Upper lobe of left lung (tissue), 6 donors: ENCODE results near the gene MRPS15. TPM values are rescaled to one million over a fixed set of nuclear protein-coding genes. Genes with fewer than 3 reads are reported as not detected.

Experiments used
- ATAC-seq, 2 donors: fragments of 200-7000 bp; cut with Tn5 transposase; one replicate each; pipeline ENCODE4 v1.9.1; 2022; ENCODE audit warnings: mild to moderate bottlenecking in 2 of 2, moderate library complexity in 2 of 2; ENCODE audit not compliant: low FRiP score in 2 of 2
- DNase-seq, 2 donors: peaks; one replicate each; pipeline ENCODE4 v3.0.0-alpha.2; 2019 to 2020
- H3K27ac ChIP-seq, 4 donors: fragments of 200-600 bp; sonication (generic); one replicate each; pipeline ENCODE4 v1.5.1; 2016 to 2019
- H3K27me3 ChIP-seq, 4 donors: fragments of 200-600 bp; sonication (generic); one replicate each; pipeline ENCODE4 v1.5.1; 2017 to 2019
- H3K36me3 ChIP-seq, 4 donors: fragments of 200-600 bp; sonication (generic); one replicate each; pipeline ENCODE4 v1.5.1; 2016 to 2019
- H3K4me1 ChIP-seq, 4 donors: fragments of 200-600 bp; sonication (generic); one replicate each; pipeline ENCODE4 v1.5.1; 2018 to 2019
- H3K4me3 ChIP-seq, 4 donors: fragments of 200-600 bp; sonication (generic); one replicate each; pipeline ENCODE4 v1.5.1; 2017 to 2019; ENCODE audit warnings: mild to moderate bottlenecking in 2 of 4, moderate library complexity in 1 of 4
- H3K9me3 ChIP-seq, 4 donors: fragments of 200-600 bp; sonication (generic); one replicate each; pipeline ENCODE4 v1.5.1; 2018 to 2019
- CTCF ChIP-seq, 6 experiments: fragments of 450-650 bp in 4 of 6; fragments of 200-600 bp in 2 of 6; sonication (generic) in 2 of 6; IDR thresholded peaks; one replicate each; pipeline ENCODE4 v1.5.1; 2016 to 2019; ENCODE audit warnings: antibody characterized with exemption in 6 of 6
- EP300 ChIP-seq, 4 donors: sonication (generic); formaldehyde crosslinking; IDR thresholded peaks; one replicate each; pipeline ENCODE4 v1.5.1; 2017; ENCODE audit warnings: antibody characterized with exemption in 4 of 4, control low read depth in 2 of 4
- POLR2A ChIP-seq, 4 donors: fragments of 450-650 bp; IDR thresholded peaks; one replicate each; pipeline ENCODE4 v1.5.1; 2016 to 2017; ENCODE audit warnings: antibody characterized with exemption in 4 of 4, mild to moderate bottlenecking in 2 of 4
- POLR2AphosphoS5 ChIP-seq, 2 donors: sonication (generic); formaldehyde crosslinking; IDR thresholded peaks; one replicate each; pipeline ENCODE4 v1.5.1; 2017; ENCODE audit warnings: antibody characterized with exemption in 2 of 2
- WGBS, 2 donors: methylation state at CpG; one replicate each; pipeline ENCODE4 v1.1.5; 2017 to 2018; 5-methylcytosine and 5-hydroxymethylcytosine counted together
- total RNA-seq, 6 donors: library from RNA; depleted of rRNA in 4 of 6; stranded (reverse); fragments of >200 nt in 4 of 6; gene quantifications; one replicate each; pipeline versions ENCODE4 v1.1.0 to v1.2.1, GENCODE V29; 2016 to 2021
- donor health status: DM: no; HTN: no; CAD: no; lungs with moderate emphysema.
- donor health status: DM: no; HTN: yes; CAD: no; lungs with severe emphysema.

Gene MRPS15
- total RNA-seq, 6 donors from 2014 or later = 43.0 to 83.6 (median 66.1) TPM

GRCh38 chr1:36458910-36459309, 5.3 kb downstream of the MRPS15 start:
- Histone ChIP-seq H3K36me3 (peaks cover 4 to 77% (median 51%) of the 10 kb centered on the region in 4 donors), H3K9me3 (no peaks in the 10 kb centered on the region), H3K27ac (peak overlapping the region in 2 of 4 donors; percentile 54 to 73), H3K27me3 (no peaks in the 10 kb centered on the region), H3K4me1 (peaks cover 26 to 40% (median 31%) of the 10 kb centered on the region in 4 donors), H3K4me3 (no peak overlapping the region)
- no peak for TF ChIP-seq POLR2A (IDR thresholded peaks at IDR 0.05)
- TF ChIP-seq POLR2AphosphoS5 (IDR thresholded peaks at IDR 0.05) = no peak
- TF ChIP-seq EP300 (IDR thresholded peaks at IDR 0.05) = no peak
- no peak for TF ChIP-seq CTCF (IDR thresholded peaks at IDR 0.05)
- 68 to 77% methylated on average over 3 of the region's 3 CpGs for WGBS, 2 donors
- ATAC-seq (no peak), DNase-seq (no peak)

DNA sequence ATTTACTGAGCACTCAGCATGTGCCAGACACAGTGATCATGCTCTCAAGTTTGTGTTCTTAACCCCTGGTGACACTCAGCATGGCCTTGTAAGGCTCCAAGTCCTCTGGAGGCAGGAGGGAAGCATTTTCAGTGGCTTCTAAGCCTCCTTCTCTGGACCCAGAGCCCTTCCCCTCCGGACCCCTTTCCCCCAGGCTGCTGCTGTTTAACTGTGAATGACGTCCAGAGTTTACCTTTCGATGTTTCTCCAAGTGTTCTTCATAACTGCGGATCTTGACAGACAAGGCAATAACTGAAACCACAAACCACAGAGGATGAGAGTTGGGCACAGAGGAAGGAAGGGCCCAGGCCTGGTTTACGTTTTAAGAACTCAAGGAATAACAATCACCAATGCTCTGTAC, 6.5 kb downstream of the MRPS15 start:
- Histone ChIP-seq H3K27ac (peak overlapping the region in 2 of 4 donors; percentile 54 to 73), H3K27me3 (no peaks in the 10 kb centered on the region), H3K4me3 (no peak overlapping the region), H3K4me1 (peaks cover 17 to 29% (median 22%) of the 10 kb centered on the region in 4 donors), H3K36me3 (peaks cover 4 to 77% (median 51%) of the 10 kb centered on the region in 4 donors), H3K9me3 (no peaks in the 10 kb centered on the region)
- DNase-seq (peak in 1 of 2 donors; percentile 58), ATAC-seq (peak in 1 of 2 donors; percentile 44)
- WGBS, 2 donors = 31 to 38% methylated on average over 5 of the region's 5 CpGs
- TF ChIP-seq POLR2A (IDR thresholded peaks at IDR 0.05) = no peak
- TF ChIP-seq EP300 (IDR thresholded peaks at IDR 0.05) = no peak

DNA sequence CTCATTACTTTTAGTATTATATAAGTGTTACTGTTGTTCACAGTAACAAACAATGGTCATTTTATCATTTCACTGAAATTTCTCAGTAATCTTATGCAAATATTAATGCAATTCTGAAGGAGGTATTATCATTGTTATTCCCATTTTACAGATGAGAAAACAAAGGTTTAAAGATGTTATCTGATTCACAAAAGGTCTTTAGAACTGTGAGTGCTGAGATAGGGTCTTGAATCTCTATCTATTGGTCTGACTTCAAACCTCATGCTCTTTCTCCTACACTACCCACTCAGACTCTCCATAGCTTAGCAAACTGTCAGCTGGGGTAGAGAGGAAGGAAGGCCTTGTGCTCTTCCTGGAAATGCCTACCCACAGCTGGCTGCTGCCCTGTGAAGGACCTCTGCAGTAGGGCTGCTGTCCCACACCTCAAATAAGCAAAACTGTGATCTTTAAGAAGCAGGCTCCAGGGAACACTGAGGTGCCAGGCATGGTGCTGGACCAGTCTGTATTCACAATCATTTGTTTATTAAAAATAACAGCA, 7.7 kb downstream of the MRPS15 start:
- DNase-seq (no peak), ATAC-seq (no peak)
- Histone ChIP-seq H3K27me3 (no peaks in the 10 kb centered on the region), H3K4me3 (no peak overlapping the region), H3K36me3 (peaks cover 4 to 66% (median 48%) of the 10 kb centered on the region in 4 donors), H3K4me1 (peaks cover 16 to 22% (median 18%) of the 10 kb centered on the region in 4 donors), H3K27ac (no peak overlapping the region), H3K9me3 (no peaks in the 10 kb centered on the region)
- TF ChIP-seq CTCF (IDR thresholded peaks at IDR 0.05) (no peak), POLR2AphosphoS5 (IDR thresholded peaks at IDR 0.05) (no peak), EP300 (IDR thresholded peaks at IDR 0.05) (no peak), POLR2A (IDR thresholded peaks at IDR 0.05) (no peak)

GRCh38 chr1:36455386-36455785, 8.8 kb downstream of the MRPS15 start:
- no peak for TF ChIP-seq POLR2A (IDR thresholded peaks at IDR 0.05)
- TF ChIP-seq EP300 (IDR thresholded peaks at IDR 0.05) = no peak
- TF ChIP-seq POLR2AphosphoS5 (IDR thresholded peaks at IDR 0.05) = no peak
- TF ChIP-seq CTCF (IDR thresholded peaks at IDR 0.05) = no peak
- DNase-seq (no peak), ATAC-seq (no peak)
- Histone ChIP-seq H3K27ac (no peak overlapping the region), H3K4me3 (no peak overlapping the region), H3K9me3 (no peaks in the 10 kb centered on the region), H3K36me3 (peaks cover 0 to 55% (median 37%) of the 10 kb centered on the region in 4 donors), H3K4me1 (peaks cover 17 to 29% (median 24%) of the 10 kb centered on the region in 4 donors), H3K27me3 (no peaks in the 10 kb centered on the region)
- WGBS, 2 donors = 73 to 86% methylated on average over 1 of the region's 1 CpG

DNA sequence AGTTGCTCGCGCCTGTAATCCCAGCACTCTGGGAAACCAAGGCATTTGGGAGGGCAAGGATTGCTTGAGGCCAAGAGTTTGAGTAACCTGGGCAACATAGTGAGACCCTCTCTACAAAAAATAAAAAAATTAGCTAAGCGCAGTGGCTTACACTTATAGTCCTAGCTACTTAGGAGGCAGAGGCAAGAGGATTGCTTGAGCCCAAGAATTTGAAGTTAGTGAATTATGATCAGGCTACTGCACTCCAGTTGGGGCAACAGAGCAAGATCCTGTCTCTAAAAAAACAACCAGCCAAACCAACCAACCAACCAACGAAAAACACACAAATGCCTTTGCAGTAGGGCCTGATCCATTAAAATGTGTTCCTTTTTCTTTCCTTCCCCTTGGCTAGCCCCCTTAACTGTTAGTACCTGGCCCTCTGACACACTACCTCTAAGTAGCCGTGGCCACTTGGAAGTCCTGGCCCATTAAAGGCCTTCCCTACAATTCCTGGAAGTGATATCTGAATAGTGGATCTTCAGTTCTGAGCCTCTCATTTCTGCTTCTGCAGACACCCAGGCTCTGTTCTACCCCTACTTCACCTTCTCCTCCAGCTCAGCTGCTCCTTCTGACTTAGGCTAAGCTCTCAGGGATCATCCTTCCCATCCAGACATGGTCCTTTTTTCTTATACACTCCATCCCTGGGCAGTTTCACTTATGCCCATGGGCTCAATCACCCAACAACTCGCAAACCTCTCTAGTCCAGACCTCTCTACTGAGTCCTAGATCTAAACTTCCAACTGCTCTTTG, 10.4 kb downstream of the MRPS15 start:
- ATAC-seq = no peak
- Histone ChIP-seq H3K27me3 (no peaks in the 10 kb centered on the region), H3K27ac (no peak overlapping the region), H3K9me3 (no peaks in the 10 kb centered on the region), H3K4me3 (no peak overlapping the region), H3K4me1 (peaks cover 18 to 30% (median 28%) of the 10 kb centered on the region in 4 donors), H3K36me3 (peaks cover 0 to 39% (median 27%) of the 10 kb centered on the region in 4 donors)
- 91 to 92% methylated on average over 6 of the region's 6 CpGs for WGBS, 2 donors
- no peak for DNase-seq
- TF ChIP-seq CTCF (IDR thresholded peaks at IDR 0.05) (no peak), POLR2AphosphoS5 (IDR thresholded peaks at IDR 0.05) (no peak), EP300 (IDR thresholded peaks at IDR 0.05) (no peak), POLR2A (IDR thresholded peaks at IDR 0.05) (no peak)
